ENCODE measurements around the gene RUBCN. TPM values are rescaled to one million over a fixed set of nuclear protein-coding genes. Genes with fewer than 3 reads are reported as not detected.

RUBCN gene
- total and polyA plus RNA-seq, 9 of the 15 experiments (the other 6 are each of a cell fraction or from before 2014, with no cell fraction given): 8.4 to 24.0 (median 11.9) TPM

DNA sequence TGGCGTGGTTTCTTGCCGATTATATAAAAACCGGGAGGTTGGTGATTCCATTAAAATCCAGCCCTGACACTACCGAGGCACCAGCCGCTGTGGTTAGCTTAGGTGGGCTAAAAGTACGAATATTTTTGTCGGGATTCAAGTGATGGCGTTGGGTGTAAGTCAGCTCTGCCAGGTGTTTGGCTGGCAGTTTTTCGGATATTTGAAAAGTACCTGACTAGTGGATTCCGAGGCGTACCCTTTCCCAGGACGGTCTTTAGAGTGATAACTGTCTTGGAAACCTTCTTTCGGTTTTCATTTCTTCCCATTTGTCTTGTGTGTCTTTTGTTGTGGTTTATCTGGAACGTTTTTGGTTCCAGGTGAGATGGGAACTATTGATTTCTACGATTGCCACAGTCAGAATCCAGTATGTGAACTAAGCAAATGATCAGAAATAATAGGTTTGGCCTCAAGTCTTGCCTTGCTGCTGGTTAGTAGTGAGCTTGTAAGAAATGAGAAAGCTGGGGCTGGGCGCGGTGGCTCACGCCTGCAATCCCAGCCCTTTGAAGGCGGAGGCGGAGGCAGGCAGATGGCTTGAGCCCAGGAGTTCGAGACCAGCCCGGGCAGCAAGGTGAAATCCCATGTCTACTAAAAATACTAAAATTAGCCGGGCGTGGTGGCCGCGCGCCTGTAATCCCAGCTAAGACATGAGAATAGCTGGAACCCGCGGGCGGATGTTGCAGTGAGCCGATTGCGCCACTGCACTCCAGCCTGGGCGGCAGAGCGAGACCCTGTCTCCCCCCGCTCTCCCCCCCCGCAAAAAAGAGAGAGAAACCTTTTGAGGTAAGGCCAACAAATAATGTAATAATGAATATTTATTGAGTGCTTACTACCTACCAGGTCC, 14.4 kb upstream of the RUBCN start (continued):
- no peak for TF ChIP-seq SREBF2 (CRISPR knock-in tag; IDR thresholded peaks at IDR 0.05)
- no peak for TF ChIP-seq KLF10 (CRISPR knock-in tag; IDR thresholded peaks at IDR 0.05)
- TF ChIP-seq PTBP1 (IDR thresholded peaks at IDR 0.05; ENCODE audit: low read depth, low read length): no peak
- TF ChIP-seq, protein P1, sequence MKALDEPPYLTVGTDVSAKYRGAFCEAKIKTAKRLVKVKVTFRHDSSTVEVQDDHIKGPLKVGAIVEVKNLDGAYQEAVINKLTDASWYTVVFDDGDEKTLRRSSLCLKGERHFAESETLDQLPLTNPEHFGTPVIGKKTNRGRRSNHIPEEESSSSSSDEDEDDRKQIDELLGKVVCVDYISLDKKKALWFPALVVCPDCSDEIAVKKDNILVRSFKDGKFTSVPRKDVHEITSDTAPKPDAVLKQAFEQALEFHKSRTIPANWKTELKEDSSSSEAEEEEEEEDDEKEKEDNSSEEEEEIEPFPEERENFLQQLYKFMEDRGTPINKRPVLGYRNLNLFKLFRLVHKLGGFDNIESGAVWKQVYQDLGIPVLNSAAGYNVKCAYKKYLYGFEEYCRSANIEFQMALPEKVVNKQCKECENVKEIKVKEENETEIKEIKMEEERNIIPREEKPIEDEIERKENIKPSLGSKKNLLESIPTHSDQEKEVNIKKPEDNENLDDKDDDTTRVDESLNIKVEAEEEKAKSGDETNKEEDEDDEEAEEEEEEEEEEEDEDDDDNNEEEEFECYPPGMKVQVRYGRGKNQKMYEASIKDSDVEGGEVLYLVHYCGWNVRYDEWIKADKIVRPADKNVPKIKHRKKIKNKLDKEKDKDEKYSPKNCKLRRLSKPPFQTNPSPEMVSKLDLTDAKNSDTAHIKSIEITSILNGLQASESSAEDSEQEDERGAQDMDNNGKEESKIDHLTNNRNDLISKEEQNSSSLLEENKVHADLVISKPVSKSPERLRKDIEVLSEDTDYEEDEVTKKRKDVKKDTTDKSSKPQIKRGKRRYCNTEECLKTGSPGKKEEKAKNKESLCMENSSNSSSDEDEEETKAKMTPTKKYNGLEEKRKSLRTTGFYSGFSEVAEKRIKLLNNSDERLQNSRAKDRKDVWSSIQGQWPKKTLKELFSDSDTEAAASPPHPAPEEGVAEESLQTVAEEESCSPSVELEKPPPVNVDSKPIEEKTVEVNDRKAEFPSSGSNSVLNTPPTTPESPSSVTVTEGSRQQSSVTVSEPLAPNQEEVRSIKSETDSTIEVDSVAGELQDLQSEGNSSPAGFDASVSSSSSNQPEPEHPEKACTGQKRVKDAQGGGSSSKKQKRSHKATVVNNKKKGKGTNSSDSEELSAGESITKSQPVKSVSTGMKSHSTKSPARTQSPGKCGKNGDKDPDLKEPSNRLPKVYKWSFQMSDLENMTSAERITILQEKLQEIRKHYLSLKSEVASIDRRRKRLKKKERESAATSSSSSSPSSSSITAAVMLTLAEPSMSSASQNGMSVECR (CRISPR knock-in tag; IDR thresholded peaks at IDR 0.05): no peak
- no peak for TF ChIP-seq ZFP30 (CRISPR knock-in tag; IDR thresholded peaks at IDR 0.05; ENCODE audit: borderline replicate concordance)
- peak; percentile 48; the same call in 1 of the 2 replicates for TF ChIP-seq SP1 (CRISPR knock-in tag; IDR thresholded peaks at IDR 0.05)
- TF ChIP-seq ZFP36 (IDR thresholded peaks at IDR 0.05; ENCODE audit: low read depth, low read length, partially characterized antibody): no peak
- no peak for TF ChIP-seq MTF1 (CRISPR knock-in tag; IDR thresholded peaks at IDR 0.05; ENCODE audit: borderline replicate concordance)
- TF ChIP-seq ATF7 (IDR thresholded peaks at IDR 0.05): no peak
- no peak for TF ChIP-seq ZNF239 (CRISPR knock-in tag; IDR thresholded peaks at IDR 0.05)
- no peak for TF ChIP-seq SMAD3 (CRISPR knock-in tag; conservative IDR thresholded peaks at IDR 0.05)
- TF ChIP-seq HNRNPH1 (optimal IDR thresholded peaks at IDR 0.05; ENCODE audit: low read depth, low read length): no peak
- no peak for TF ChIP-seq CBX5 (IDR thresholded peaks at IDR 0.05; ENCODE audit: borderline replicate concordance, low read depth)
- 0 out of 2 replicates have a peak, but pooled peaks have one; percentile 10 for TF ChIP-seq BCOR (IDR thresholded peaks at IDR 0.05)
- no peak for TF ChIP-seq ZKSCAN1 (IDR thresholded peaks at IDR 0.05; ENCODE audit: low read depth, low read length)
- no peak for TF ChIP-seq POLR2A (conservative IDR thresholded peaks at IDR 0.05)
- TF ChIP-seq, protein P2, sequence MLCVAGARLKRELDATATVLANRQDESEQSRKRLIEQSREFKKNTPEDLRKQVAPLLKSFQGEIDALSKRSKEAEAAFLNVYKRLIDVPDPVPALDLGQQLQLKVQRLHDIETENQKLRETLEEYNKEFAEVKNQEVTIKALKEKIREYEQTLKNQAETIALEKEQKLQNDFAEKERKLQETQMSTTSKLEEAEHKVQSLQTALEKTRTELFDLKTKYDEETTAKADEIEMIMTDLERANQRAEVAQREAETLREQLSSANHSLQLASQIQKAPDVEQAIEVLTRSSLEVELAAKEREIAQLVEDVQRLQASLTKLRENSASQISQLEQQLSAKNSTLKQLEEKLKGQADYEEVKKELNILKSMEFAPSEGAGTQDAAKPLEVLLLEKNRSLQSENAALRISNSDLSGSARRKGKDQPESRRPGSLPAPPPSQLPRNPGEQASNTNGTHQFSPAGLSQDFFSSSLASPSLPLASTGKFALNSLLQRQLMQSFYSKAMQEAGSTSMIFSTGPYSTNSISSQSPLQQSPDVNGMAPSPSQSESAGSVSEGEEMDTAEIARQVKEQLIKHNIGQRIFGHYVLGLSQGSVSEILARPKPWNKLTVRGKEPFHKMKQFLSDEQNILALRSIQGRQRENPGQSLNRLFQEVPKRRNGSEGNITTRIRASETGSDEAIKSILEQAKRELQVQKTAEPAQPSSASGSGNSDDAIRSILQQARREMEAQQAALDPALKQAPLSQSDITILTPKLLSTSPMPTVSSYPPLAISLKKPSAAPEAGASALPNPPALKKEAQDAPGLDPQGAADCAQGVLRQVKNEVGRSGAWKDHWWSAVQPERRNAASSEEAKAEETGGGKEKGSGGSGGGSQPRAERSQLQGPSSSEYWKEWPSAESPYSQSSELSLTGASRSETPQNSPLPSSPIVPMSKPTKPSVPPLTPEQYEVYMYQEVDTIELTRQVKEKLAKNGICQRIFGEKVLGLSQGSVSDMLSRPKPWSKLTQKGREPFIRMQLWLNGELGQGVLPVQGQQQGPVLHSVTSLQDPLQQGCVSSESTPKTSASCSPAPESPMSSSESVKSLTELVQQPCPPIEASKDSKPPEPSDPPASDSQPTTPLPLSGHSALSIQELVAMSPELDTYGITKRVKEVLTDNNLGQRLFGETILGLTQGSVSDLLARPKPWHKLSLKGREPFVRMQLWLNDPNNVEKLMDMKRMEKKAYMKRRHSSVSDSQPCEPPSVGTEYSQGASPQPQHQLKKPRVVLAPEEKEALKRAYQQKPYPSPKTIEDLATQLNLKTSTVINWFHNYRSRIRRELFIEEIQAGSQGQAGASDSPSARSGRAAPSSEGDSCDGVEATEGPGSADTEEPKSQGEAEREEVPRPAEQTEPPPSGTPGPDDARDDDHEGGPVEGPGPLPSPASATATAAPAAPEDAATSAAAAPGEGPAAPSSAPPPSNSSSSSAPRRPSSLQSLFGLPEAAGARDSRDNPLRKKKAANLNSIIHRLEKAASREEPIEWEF (CRISPR knock-in tag; IDR thresholded peaks at IDR 0.05): no peak
- TF ChIP-seq, protein P3, sequence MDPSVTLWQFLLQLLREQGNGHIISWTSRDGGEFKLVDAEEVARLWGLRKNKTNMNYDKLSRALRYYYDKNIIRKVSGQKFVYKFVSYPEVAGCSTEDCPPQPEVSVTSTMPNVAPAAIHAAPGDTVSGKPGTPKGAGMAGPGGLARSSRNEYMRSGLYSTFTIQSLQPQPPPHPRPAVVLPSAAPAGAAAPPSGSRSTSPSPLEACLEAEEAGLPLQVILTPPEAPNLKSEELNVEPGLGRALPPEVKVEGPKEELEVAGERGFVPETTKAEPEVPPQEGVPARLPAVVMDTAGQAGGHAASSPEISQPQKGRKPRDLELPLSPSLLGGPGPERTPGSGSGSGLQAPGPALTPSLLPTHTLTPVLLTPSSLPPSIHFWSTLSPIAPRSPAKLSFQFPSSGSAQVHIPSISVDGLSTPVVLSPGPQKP (CRISPR knock-in tag; IDR thresholded peaks at IDR 0.05): no peak
- TF ChIP-seq ZNF57 (CRISPR knock-in tag; IDR thresholded peaks at IDR 0.05): no peak
